Progenitor cell of endocrine pancreas (in vitro differentiated cells): Measurements from ENCODE around the gene BABAM1. TPM values are rescaled to one million over a fixed set of nuclear protein-coding genes. Genes with fewer than 3 reads are reported as not detected.
"Not testable (repeated sequence)": the region's sequence is repeated elsewhere in the genome, so short reads cannot be mapped to it uniquely, and the experiment has no call there.

Experiments used
- DNase-seq: peaks from one replicate; pipeline ENCODE4 v3.0.0; 2021; ENCODE audit warnings: low spot score; ENCODE audit not compliant: unreplicated experiment
- H3K27ac Mint-ChIP-seq: 2 replicates; pipeline ENCODE4 v1.8.0; 2021; ENCODE audit warnings: mild to moderate bottlenecking, moderate library complexity, mixed read lengths
- H3K27me3 Mint-ChIP-seq: 2 replicates; pipeline ENCODE4 v1.8.0; 2021; ENCODE audit warnings: mixed read lengths
- H3K36me3 Mint-ChIP-seq: 2 replicates; pipeline ENCODE4 v1.8.0; 2022; ENCODE audit warnings: mixed read lengths; ENCODE audit not compliant: insufficient read depth
- H3K4me1 Mint-ChIP-seq: 2 replicates; pipeline ENCODE4 v1.8.0; 2021; ENCODE audit warnings: low read depth, mixed read lengths
- H3K4me3 Mint-ChIP-seq: 2 replicates; pipeline ENCODE4 v1.8.0; 2021; ENCODE audit warnings: low read depth, mild to moderate bottlenecking, moderate library complexity, mixed read lengths
- H3K9me3 Mint-ChIP-seq: 2 replicates; pipeline ENCODE4 v1.8.0; 2021; ENCODE audit warnings: low read depth, mixed read lengths
- CTCF ChIP-seq: fragments of 200-600 bp; sonication (generic); IDR thresholded peaks from one replicate; pipeline ENCODE4 v1.5.0; 2021; ENCODE audit warnings: antibody characterized with exemption, mild to moderate bottlenecking; ENCODE audit not compliant: unreplicated experiment
- total RNA-seq: library from RNA; stranded (reverse); gene quantifications from 2 replicates; pipeline ENCODE4 v1.2.1, GENCODE V29; 2021

Gene BABAM1
- total RNA-seq, 1 donor from 2014 or later = 113 TPM

GRCh38 chr19:17294051-17294891 lies 27.0 kb downstream of the BABAM1 start:
- no peaks in the 10 kb centered on the region for H3K9me3 Mint-ChIP-seq
- H3K27ac Mint-ChIP-seq = no peak overlapping the region

GRCh38 chr19:17295551-17295950 lies 28.3 kb downstream of the BABAM1 start:
- H3K27me3 Mint-ChIP-seq, H3K4me1 Mint-ChIP-seq: not testable (repeated sequence)

More at GRCh38 chr19:17294051-17294891, 27.0 kb downstream of the BABAM1 start:
- Mint-ChIP-seq H3K36me3 (peaks cover 15% of the 10 kb centered on the region), H3K4me3 (no peak overlapping the region), H3K4me1 (no peaks in the 10 kb centered on the region), H3K27me3 (no peaks in the 10 kb centered on the region)
- no peak for TF ChIP-seq CTCF
- DNase-seq = no peak

GRCh38 chr19:17296273-17296672 lies 29.0 kb downstream of the BABAM1 start:
- no peak for TF ChIP-seq CTCF
- Mint-ChIP-seq H3K9me3 (no peaks in the 10 kb centered on the region), H3K4me1 (no peaks in the 10 kb centered on the region), H3K4me3 (no peak overlapping the region), H3K27me3 (no peaks in the 10 kb centered on the region), H3K36me3 (peaks cover 15% of the 10 kb centered on the region), H3K27ac (no peak overlapping the region)
- no peak for DNase-seq

More at GRCh38 chr19:17295551-17295950, 28.3 kb downstream of the BABAM1 start:
- DNase-seq, H3K4me3 Mint-ChIP-seq, H3K27ac Mint-ChIP-seq, H3K9me3 Mint-ChIP-seq: not testable (repeated sequence)
- peaks cover 15% of the 10 kb centered on the region for H3K36me3 Mint-ChIP-seq

- Mint-ChIP-seq H3K36me3 (peaks cover 15% of the 10 kb centered on the region), H3K9me3 (no peaks in the 10 kb centered on the region), H3K4me1 (peaks cover under 1% of the 10 kb centered on the region), H3K4me3 (no peak overlapping the region), H3K27me3 (no peaks in the 10 kb centered on the region), H3K27ac (no peak overlapping the region)
- DNase-seq = no peak
- no peak for TF ChIP-seq CTCF
These were observed 29.7 kb downstream of the BABAM1 start for GRCh38 chr19:17296976-17297375.

- Mint-ChIP-seq H3K36me3 (peaks cover 10% of the 10 kb centered on the region), H3K9me3 (no peaks in the 10 kb centered on the region), H3K4me1 (peaks cover 8% of the 10 kb centered on the region), H3K4me3 (no peak overlapping the region), H3K27ac (no peak overlapping the region), H3K27me3 (no peaks in the 10 kb centered on the region)
- TF ChIP-seq CTCF = no peak
- DNase-seq = no peak
These were observed 33.9 kb downstream of the BABAM1 start for GRCh38 chr19:17300992-17301619.
